Stimulated activated CD4-positive, alpha-beta T cell treated with anti-CD3 and anti-CD28 coated beads, TNF-alpha, amount 100 ng/mL, for 48 hours (primary cell): ENCODE measurements around the gene RTCB.

Source experiments
- DNase-seq, 3 donors: peaks; one replicate each; pipeline ENCODE4 v3.0.0-alpha.2; 2020; ENCODE audit warnings: low read depth in 3 of 3

Gene RTCB

GRCh38 chr22:32411829-32412592 lies at the start of gene RTCB:
Gene RTCB (minus strand): TSS chr22:32412247. CDS start chr22:32412156, 91 bp downstream.
- peak; percentile 80 to 87 (median 85) for DNase-seq

- no peak for DNase-seq
Measured at GRCh38 chr22:32457031-32457430, 45.0 kb upstream of the RTCB start.

- DNase-seq: no peak
Measured at GRCh38 chr22:32448980-32449379, 36.9 kb upstream of the RTCB start.

- no peak for DNase-seq
Measured at GRCh38 chr22:32446321-32446720, 34.3 kb upstream of the RTCB start.

- peak in 1 of 3 donors; percentile 1 for DNase-seq
Measured at GRCh38 chr22:32444068-32444467, 32.0 kb upstream of the RTCB start.

GRCh38 chr22:32430352-32430751 lies 18.3 kb upstream of the RTCB start:
- no peak for DNase-seq

- no peak for DNase-seq
Measured at GRCh38 chr22:32426881-32427280, 14.8 kb upstream of the RTCB start.

GRCh38 chr22:32423664-32424063 lies 11.6 kb upstream of the RTCB start:
- no peak for DNase-seq

- no peak for DNase-seq
Measured at GRCh38 chr22:32422062-32422461, 10.0 kb upstream of the RTCB start.

GRCh38 chr22:32421484-32421883 lies 9.4 kb upstream of the RTCB start:
- no peak for DNase-seq

- DNase-seq: no peak
Measured at GRCh38 chr22:32417906-32418305, 5.9 kb upstream of the RTCB start.

- no peak for DNase-seq
Measured at GRCh38 chr22:32416556-32417085, 4.6 kb upstream of the RTCB start.

- DNase-seq: no peak
Measured at GRCh38 chr22:32414191-32414590, 2.1 kb upstream of the RTCB start.

GRCh38 chr22:32413719-32414118 lies 1.7 kb upstream of the RTCB start:
- DNase-seq: no peak

- no peak for DNase-seq
Measured at GRCh38 chr22:32411402-32411801, 645 bp downstream of the RTCB start.

- no peak for DNase-seq
Measured at GRCh38 chr22:32410459-32410858, 1.6 kb downstream of the RTCB start.

GRCh38 chr22:32409977-32410376 lies 2.1 kb downstream of the RTCB start:
- no peak for DNase-seq

GRCh38 chr22:32407936-32408335 lies 4.1 kb downstream of the RTCB start:
- no peak for DNase-seq

- no peak for DNase-seq
Measured at GRCh38 chr22:32407312-32407711, 4.7 kb downstream of the RTCB start.

- no peak for DNase-seq
Measured at GRCh38 chr22:32404021-32404420, 8.0 kb downstream of the RTCB start.

- DNase-seq: no peak
Measured at GRCh38 chr22:32401486-32401885, 10.6 kb downstream of the RTCB start.

- DNase-seq: no peak
Measured at GRCh38 chr22:32396746-32397145, 15.3 kb downstream of the RTCB start.

GRCh38 chr22:32396255-32396654 lies 15.8 kb downstream of the RTCB start:
- no peak for DNase-seq

GRCh38 chr22:32395107-32395506 lies 16.9 kb downstream of the RTCB start:
- no peak for DNase-seq
